NCI-H1105 treated with DMSO at 0.1 percent for 48 hours (cell line): ENCODE data around the gene NOP53.
"Not testable (repeated sequence)": the region's sequence is repeated elsewhere in the genome, so short reads cannot be mapped to it uniquely, and the experiment has no call there.

Experiments used
- DNase-seq: peaks from one replicate; lab custom pipeline; 2025; lab: John Stamatoyannopoulos, UW

The NOP53 gene

DNA sequence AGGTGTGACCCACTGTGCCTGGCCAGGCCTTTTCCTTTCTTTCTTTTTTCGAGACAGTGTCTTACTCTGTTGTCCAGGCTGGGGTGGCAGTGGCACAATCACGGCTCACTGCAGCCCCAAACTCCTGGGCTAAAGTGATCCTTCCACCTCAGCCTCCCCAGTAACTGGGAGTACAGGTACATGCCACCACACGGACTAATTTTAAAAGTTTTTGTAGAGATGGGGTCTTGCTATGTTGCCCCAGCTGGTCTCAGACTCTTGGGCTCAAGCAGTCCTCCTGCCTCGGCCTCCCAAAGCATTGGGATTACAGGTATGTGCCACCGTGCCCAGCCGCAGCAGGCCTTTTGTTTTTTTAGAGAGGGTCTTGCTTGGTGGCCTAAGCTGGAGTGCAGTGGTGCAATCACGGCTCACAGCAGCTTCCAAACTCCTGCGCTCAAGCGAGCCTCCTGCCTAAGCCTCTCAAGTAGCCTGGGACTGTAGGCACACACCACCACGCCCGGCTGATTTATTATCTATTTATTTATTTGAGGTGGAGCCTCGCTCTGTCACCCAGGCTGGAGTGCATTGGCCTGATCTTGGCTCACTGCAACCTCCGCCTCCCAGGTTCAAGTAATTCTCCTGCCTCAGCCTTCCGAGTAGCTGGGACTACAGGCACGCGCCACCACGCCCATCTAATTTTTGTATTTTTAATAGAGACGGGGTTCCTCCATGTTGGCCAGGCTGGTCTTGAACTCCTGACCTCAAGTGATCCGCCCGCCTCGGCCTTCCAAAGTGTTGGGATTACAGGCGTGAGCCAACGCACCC, 32.1 kb downstream of the NOP53 start:
- DNase-seq = not testable (repeated sequence)

DNA sequence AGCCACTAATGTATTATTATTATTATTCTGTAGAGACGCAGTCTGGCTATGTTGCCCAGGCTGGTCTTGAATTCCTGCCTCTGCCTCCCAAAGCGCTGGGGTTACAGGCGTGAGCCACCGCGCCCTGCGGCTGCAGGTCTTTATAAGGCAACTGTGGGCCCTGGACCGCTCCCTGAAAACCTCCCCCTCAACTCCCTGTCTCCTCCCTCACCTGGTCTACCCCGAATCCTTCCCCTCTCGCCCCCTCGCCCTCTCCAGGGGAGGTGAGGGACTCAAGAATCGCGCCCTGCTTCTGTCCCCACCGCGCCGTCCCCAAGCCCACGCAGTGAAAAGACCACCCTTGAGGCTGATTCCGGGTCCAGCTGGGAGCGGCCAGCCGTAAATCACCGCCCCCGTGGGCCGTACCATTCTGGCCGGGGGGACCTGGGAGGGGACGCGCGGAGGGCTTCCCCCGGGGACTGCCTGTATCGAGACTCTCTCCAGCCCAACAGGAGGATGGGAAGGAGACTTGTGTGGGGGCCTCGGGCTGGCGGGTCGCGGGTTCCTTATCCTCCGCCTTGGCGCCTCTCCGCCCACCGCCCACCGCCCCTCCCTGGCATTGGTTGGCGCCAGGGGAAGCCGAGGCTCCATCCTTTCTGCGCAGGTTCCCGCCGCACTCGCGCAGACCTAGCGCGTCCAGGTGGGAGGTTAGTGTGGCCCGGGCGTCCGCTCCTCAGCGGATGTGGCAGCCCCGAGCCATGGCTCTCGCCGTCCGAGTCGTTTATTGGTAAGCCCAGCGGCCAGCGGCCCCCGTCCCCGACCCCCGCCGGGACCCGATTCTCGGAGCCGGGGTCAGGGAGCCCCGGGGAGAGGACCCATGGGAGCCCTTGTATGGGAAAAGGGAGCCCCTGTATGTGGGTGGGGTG, 33.0 kb downstream of the NOP53 start, which contains the start of gene SELENOW:
Gene SELENOW (plus strand): TSS at position 655 of the 905 bp plus-strand sequence. CDS start 83 bp downstream, at position 738.
- DNase-seq = peak; percentile 85

DNA sequence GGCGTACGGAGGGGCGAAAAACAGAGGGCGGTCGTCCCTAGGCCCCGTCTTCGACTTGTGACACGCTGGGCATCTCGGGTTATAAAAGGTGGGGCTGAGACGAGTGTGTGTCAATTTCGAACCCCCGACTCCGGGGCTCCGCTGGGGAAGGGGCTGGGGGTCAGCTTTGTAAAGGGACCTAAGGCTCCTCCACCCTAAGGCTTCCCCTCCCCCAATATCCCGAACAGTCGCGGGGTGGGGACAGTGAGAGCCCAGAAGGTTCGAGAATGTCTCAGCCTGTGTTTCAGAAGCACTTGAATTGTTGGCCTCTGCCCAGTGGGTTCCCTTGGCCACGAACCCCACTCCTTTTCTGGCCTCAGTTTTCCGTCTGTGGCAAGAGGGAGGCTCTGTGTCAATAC, 33.6 kb downstream of the NOP53 start:
- no peak for DNase-seq

DNA sequence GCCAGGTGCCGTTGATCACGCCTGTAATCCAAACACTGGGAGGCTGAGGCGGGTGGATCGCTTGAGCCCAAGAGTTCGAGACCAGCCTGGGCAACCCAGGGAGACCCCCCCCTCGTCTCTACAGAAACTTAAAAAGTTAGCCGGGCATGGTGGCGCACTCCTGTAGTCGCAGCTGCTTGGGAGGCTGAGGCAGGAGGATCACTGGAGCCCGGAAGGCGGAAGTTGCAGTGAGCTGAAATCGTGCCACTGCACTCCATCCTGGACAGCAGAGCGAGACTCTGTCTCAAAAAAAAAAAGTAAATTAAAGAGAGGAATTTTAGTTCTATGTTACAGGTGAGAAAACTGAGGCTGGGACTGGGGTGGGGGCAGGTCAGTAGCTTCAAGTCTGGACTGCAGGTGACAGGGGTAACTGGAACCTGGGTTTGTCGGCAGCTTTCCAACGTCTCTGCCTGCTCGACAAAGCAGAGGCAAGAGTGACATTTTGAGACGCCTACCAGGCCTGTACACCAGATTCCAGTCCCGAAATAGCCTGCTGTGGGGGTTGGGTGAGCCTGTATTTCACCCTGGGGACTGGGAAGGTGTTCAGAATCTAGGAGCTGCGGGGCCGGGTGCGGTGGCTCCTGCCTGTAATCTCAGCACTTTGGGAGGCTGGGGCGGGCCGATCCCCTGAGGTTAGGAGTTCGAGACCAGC, 34.3 kb downstream of the NOP53 start:
- DNase-seq = no peak

DNA sequence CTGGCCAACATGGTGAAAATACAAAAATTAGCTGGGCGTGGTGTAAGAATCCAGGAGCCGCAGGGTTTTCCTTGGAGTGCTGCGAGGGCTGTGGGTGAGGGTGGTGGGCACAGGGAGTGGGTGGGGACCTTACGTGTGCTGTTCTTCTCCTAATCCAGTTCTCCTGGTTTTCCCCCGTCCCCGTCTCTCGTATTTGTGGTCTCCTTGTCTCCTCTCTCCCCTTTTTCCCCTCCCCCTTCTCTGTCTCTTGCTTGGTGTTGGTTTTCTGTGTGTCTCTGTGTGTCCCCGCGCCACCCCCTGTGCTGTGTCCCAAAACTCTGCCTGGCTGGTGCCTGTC, 34.8 kb downstream of the NOP53 start:
- DNase-seq = no peak

DNA sequence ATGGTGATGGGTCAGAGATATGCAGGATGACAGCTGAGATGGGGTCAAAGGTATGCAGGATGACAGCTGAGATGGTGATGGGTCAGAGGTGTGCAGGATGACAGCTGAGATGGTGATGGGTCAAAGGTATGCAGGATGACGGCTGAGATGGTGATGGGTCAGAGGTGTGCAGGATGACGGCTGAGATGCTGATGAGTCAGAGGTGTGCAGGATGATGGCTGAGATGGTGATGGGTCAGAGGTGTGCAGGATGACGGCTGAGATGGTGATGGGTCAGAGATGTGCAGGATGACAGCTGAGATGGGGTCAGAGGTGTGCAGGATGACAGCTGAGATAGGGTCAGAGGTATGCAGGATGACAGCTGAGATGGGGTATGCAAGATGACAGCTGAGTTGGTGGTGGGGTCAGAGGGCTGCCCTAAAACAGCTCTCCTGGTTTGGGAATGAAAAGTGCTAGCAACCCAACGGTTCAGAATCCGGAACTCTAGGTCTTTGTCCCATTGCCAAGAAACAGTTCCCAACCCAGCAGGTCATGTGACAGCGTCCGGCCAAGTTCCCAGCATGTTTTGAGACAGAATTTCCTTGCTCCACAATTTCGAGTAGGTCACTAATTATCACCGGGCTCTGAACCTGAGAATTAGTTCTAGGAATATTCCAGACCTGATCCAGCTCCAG, 36.4 kb downstream of the NOP53 start:
- DNase-seq = no peak

DNA sequence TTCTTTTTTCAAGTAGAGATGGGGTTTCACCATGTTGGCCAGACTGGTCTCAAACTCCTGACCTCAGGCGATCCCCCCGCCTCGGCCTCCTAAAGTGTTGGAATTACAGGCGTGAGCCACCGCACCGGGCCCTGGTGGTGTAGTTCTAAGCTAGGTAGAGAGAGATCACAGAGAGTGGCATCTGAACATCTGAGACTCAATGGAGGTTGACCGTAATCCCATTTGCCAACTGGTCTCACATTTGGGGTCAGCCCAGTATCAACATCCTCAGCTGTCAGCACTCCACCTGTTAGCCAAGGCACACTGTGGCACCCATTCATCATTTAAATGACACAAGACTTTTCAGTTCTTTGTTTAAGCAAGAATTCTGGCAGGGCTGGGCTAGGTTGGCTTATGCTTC, 41.2 kb downstream of the NOP53 start:
- DNase-seq = no peak

DNA sequence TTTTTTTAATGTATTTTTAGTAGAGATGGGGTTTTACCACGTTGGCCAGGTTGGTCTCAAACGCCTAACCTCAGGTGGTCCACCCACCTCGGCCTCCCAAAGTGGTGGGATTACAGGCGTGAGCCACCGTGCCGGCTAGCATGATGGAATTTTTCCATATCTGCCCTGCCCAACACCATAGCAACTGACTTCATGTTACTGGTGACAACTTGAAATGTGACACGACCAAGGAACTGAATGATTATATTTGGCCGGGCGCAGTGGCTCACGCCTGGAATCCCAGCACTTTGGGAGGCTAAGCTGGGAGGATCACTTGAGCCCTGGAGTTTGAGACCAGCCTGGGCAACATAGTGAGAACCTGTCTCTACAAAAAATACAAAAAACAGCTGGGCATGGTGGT, 42.0 kb downstream of the NOP53 start:
- DNase-seq = not testable (repeated sequence)

DNA sequence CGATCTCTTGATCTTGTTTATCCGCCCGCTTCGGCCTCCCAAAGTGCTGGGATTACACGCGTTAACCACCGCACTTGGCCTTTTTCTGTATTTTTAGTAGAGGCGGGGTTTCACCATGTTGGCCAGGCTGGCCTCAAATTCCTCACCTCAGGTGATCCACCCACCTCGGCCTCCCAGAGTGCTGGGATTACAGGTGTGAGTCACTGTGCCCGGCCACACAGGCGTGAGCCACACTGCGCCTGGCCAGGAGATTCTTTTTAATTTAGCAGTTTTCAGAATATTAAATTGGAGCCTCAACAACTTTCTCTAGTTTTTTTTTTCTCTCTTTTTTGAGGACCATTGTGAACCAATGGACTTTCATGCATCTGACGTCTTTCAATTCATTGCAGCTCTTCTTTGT, 44.5 kb downstream of the NOP53 start:
- DNase-seq = not testable (repeated sequence)

DNA sequence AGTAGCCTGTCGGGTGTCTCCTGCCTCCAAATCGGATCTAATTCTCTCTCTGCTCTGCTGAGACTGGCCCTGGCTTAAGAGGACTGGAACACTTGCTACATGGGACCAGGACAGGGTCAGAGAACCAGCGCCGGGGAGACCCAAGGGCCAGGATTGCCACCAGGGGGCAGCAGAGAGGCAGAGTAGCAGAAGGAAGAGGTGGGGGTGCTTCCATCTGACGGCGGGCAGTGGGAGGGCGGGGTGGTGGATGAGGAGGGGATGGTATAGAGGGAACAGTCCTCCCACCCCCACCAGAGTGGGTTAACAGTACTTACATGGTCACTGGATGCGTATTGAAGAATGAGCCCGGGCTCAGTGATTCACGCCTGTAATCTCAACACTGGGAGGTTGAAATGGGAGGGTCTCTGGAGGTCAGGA, 45.1 kb downstream of the NOP53 start:
- peak; percentile 59 for DNase-seq

DNA sequence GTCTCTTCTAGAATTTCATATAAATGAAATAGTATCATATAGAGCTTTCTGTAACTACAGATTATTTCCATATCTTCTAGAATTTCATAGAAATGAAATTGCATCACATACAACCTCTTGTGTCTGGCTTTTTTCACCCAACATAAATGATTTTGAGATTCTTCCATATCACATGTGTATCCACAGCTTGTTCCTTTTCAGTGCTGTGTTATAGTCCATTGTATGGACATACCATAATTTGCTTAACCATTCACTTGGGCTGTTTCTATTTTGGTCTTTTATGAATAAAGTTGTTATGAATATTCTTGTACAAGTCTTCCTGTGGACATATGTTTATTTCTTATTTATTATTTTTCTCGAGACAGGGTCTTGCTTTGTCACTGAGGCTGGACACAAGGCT, 47.3 kb downstream of the NOP53 start:
- no peak for DNase-seq

DNA sequence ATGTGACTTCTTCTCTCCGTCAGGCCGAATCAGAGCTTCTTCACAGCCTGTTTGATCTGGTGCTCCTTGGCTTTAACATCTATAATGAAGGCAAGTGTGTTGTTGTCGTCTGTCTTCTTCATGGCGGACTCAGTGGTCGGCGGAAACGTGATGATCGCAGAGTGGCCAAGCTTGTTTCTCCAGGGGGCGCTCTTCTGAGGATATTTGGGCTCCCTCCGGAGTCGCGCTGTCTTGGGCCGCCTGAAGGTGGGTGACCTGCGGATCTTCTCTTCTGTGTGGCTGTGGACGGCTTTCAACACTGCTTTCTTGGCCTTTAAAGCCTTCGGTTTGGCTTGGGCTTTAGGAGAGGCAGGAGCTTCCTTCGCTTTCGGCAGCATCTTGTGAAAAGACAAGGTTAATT, 49.2 kb downstream of the NOP53 start:
- no peak for DNase-seq

DNA sequence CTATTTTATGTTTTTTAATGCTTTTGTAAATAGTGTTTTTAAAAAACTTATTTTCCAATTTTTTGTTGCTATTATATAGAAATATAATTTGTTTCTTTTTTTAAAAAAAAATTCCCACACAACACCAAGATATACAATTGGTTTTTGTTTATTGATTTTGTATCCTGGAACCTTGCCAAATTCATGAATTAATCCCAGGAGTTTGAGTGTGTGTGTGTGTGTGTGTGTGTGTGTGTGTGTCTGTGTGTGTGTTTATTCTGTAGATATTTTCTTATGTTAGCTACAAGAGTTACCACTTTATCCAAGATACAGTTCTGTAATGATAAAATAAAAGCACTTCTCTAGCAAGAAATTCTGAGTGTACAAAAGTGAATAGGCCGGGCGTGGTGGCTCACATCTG, 51.4 kb downstream of the NOP53 start:
- DNase-seq = peak; percentile 3

DNA sequence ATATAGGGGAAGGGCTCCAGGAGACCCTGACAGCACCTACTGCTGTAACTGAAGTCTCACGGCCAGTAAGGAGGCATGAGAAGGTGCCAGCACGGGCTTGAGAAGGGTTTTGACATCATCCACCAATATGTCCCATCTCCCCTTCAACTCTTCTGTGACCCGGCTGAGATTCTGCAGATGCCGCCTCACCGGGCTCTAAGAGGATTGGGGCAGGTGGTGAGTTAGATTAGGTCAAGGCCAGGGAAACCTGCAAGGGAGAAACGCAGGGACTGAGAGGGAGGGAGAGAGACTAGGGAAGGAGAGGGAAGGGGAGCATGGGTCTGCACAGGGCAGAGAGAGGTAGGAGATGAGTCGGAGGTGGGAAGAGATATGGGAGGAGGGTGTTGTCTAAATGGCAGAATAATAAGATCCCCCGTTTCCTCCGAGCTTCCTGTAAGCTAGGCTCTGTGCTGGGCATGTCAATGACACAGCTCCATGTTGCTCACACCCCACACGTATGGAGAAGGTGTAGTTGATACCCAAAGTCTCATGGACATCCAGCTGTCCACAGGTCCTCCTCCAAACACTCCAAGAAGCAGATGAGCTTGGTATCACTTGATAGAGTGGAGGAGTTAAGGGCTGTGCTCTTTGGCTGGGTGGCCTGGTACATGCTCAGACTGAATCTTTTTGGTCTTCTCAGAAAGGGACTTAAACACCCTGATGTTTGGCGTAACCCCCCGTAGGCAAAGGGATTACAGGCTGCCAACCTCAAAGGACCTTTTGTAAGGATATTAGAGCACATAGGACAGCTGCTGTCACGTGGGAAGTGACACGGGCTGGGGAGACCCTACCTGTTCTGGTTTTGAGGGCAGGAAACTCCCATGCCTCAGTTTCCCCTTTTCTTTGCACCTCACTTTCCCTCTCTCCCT, 52.9 kb downstream of the NOP53 start:
- no peak for DNase-seq

DNA sequence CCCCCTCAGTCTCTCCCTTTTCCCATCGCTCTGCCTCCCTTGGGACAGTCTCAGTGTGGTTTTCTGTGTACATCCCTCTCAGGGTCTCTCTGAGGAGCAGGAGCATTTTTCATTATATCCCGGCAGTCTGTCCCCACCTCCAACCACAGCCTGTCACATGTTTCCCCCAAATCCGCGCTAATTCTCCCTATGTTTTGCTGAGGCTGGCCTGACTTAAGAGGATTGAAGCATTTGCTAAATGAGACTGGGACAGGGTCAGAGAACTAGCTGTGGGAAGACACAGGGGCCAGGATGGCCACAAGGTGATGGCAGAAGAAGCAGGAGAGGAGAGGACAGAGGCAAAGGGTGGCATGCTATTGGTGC, 53.5 kb downstream of the NOP53 start:
- DNase-seq = no peak

DNA sequence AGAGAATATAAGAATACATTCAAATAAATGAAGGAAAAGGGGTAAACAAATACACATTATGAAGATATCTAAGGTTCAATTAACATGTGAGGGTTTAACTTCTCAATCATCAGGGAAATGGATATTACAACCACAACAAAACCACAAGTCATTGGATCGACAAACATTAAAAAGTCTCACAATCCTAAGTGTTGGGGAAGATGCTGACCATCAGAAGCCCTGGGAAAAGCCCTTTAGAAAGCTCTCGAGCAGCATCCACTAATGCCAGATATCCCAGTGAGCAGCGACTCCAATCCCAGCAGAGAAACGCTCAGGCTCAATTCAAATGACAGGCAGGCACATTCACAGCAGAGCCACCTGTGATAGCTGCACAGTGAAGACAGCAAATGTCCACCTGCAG, 55.9 kb downstream of the NOP53 start:
- no peak for DNase-seq

DNA sequence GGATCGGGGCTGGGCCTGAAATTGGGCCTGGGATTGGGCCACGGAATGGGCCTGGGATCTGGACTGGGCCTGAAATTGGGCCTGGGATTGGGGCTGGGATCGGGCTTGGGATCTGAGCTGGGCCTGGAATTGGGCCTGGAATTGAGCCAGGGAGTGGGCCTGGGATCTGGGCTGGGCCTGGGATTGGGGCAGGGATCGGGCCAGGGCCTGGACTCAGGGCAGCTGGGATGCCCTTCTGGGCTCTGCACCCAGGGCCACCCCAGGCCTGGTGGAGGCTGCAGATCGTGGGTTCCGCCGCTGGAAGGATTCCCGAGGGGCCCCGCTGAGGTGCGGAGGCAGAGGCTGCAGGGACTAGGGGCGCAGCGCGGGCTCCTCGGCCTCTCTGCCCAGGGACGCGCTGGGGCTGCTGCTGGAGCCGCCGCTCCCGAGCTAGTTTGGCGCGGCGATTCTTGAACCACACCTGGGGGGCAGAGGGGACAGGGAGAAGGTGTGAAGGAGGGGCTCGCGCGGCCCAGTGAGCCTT, 57.2 kb downstream of the NOP53 start:
- no peak for DNase-seq

DNA sequence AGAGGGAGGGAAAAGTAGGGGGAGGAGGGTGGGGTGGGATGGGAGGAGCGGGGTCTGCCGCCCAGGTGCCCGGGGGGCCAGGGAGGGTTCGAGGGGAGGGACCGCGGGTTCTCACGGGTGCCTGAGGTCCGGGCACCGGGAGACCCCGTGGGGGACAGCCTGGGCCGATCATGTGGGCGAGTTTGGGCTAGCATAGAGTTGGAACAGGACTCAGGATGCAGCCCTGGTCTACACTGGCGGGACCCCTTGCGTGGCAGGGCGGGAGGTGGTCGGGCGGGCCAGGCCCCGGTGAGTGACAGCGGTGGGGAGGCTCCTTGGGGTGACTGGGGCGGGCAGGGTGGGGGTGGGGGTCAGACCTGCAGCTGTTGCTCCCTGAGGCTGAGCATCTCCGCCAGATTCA, 57.8 kb downstream of the NOP53 start:
- not testable (repeated sequence) for DNase-seq

DNA sequence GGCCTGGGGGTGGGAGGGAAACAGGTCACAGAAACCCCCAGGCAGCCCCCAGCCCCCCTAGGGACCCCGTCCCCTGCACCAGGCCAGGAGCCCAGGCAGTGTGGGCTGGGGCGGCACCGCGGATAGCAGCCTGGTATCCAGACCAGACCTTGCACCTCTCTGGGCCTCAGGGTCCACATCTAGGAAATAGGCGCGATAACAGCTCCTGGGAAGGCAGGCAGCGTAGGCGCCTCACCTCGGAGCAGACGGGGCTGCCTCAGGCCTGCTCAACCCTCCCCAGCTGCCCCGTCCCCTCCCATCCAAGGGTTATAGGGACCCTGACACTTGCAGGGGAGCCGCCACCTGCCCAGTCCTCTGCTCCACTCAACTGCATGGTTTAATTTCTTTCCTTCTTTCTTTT, 58.3 kb downstream of the NOP53 start:
- not testable (repeated sequence) for DNase-seq

DNA sequence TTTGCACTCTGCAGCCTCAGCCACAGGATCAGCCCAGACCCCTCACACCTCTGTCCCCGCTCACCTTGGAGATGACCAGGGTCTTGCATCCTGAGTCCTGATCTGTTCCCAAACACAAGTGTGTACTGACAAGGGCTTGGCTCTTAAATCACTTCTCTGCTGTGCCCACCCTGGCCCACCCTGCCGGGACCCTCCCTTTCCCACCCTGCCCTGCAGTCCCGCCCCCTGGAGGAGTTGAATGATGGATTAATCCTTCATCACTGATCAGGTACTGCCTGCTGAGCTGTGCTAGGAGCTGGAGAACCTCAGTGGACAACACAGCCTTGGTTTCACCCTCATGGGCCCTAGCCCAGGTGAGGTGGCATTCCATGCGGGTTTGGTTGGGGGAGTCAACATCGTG, 59.1 kb downstream of the NOP53 start, which contains the start of gene TPRX1:
Gene TPRX1 (minus strand): TSS at position 101 of the 400 bp plus-strand sequence. CDS start 12 bp downstream, at position 89.
- DNase-seq = not testable (repeated sequence)

DNA sequence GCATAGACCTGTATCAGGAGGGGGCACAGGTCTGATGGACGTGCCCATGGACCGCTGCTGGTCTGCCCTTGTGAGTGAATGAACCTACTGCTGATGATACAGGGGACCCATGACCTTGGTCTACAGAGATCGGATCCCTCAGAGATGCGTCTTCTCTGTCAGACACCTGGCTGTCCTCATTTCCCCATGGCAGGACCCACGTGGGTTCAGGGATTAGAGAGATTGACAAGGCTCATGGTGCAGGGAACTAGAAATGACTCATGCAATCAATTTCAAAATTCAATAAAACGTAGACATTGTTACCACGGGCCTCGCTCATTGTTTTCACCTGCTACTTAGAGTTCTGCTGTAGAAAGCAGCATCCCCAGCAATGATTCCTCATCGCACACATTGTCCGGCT, 60.0 kb downstream of the NOP53 start:
- DNase-seq = no peak
